HG02973 (cell line): ENCODE data around the gene RTL10.

Experiments used
- ATAC-seq: cut with Tn5 transposase; IDR thresholded peaks from one replicate; pipeline ENCODE4 v1.9.1; 2021; ENCODE audit warnings: moderate library complexity; ENCODE audit not compliant: unreplicated experiment

Gene RTL10

DNA sequence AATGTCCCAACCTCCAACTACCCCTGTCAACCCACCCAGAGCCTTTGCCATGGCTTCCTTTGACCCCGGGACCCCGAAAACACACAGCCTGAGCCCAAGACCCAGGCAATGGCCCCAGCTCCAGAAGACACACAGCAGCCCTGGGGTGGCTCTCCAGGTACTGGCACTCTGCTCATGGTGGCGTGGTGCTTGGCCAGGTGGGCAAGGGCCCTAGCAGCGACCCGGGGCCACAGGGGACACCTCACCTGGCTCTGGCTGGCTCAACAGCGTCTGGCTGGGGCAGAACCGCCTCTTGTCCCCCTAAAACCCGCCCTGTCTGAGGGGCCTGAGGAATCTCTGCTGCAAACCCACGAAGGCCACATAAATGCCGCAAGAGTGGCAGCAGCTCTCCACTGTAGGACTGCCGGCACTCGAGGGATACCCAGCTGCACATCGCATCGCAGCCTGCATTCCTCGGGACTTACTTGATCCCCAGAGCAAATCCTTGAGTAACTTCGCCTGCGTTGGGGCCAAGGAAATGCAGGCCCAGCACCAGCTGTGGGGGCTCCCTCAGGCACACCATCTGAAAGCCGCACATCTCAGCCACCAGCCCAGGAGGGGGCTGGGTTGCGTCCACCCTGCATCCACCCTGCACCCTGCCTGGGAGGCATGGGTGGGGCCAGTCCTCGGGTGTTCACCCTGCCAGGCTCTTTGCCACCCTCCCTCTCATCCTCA is 23.1 kb upstream of the RTL10 start:
- ATAC-seq: no peak

- ATAC-seq: no peak
Observed at GRCh38 chr22:19876941-19877625, 22.4 kb upstream of the RTL10 start.

GRCh38 chr22:19876314-19876940 is 21.8 kb upstream of the RTL10 start:
- no peak for ATAC-seq

DNA sequence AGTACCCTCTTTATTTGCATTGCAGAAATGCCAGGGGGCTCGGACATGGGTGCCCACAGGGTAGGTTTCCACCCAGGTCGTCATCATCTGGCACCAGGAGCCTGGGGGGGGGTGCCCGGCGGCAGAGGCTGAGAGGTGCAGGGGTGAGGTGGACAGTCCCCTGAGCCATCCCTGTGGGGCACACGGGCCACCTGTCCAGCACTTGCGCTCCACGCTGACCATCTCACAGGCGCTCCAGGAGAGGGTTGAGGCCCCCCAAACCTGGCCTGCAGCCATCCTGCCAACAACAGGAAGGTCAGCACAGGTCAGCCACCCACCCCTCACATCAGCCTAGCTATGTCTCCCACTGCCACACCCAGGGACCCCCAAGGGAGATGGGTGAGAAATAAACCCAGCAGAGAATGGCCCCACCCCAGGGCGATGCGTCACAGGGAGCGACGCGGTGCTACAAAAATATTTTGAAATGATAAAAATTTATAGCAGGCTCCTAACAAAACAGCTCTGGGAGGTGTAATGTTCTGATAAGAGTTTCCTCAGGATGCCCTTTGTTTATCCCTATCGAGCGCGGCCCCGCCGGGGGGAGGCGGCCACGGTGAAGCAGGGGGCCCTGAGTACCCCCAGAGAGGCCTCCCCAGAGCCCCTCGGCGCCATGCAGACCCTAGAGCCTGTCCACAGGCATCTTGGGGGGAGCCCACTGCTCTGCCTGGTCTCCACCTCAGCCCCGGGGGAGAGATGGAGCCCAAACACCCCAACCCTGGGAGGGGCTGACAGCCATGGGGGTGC is 21.0 kb upstream of the RTL10 start:
- no peak for ATAC-seq

- ATAC-seq: no peak
Observed at GRCh38 chr22:19875061-19875530, 20.4 kb upstream of the RTL10 start.

DNA sequence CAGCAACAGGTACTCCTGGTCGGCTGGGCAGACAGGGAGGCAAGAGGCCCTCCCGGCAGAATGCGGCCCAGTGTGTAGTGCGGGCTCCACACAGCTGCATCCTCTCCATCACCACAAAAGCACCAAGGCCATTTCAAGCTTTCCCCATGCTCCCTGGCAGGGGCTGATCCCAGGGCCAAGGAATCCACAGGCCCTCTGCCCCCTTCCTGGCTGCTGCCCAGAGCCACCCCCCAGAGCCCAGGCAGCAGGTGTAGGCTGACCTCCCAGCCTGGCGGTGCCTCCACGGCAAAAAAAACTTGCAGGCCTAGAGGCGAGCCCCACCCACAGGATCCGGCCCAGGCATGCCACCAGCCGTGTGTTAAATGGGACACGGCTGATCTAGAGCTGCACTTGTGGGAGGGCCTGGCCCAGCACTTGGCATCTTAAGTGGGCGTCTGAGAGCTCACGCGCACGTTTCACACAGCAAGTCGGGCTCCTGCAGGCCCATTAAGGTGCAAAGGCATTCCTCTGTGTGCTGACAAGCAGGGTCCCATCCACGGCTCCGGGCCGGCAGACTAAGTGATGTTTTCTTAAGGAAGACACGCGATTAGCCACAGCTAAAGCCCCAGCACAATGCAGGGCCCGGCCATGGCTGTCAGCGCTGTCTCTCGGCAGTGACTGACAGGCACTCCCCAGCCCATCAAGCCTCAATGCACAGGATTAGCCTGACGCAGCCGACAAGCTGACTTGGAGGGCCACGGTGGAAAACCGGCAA is 19.8 kb upstream of the RTL10 start:
- ATAC-seq: no peak

- ATAC-seq: no peak
Observed at GRCh38 chr22:19873960-19874306, 19.3 kb upstream of the RTL10 start.

- no peak for ATAC-seq
Observed at GRCh38 chr22:19873138-19873959, 18.7 kb upstream of the RTL10 start.

DNA sequence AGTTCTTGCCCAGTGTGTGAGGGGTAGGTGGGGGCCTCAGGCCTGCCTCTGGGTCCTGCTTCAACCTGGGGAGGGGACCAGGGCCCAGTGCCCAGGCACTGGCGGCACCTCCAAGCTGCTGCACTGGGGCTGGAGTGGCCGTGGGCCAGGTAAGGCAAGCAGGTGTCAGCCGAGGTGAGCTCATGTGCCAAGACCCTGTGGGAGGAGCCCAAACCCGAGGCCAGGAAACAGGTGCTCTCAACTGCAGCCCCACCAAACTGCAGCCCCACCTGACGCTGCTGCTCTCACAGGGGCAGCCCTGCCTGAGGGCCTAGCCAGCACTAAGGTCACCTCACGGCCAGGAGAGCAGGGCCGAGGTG is 18.1 kb upstream of the RTL10 start:
- ATAC-seq: no peak

DNA sequence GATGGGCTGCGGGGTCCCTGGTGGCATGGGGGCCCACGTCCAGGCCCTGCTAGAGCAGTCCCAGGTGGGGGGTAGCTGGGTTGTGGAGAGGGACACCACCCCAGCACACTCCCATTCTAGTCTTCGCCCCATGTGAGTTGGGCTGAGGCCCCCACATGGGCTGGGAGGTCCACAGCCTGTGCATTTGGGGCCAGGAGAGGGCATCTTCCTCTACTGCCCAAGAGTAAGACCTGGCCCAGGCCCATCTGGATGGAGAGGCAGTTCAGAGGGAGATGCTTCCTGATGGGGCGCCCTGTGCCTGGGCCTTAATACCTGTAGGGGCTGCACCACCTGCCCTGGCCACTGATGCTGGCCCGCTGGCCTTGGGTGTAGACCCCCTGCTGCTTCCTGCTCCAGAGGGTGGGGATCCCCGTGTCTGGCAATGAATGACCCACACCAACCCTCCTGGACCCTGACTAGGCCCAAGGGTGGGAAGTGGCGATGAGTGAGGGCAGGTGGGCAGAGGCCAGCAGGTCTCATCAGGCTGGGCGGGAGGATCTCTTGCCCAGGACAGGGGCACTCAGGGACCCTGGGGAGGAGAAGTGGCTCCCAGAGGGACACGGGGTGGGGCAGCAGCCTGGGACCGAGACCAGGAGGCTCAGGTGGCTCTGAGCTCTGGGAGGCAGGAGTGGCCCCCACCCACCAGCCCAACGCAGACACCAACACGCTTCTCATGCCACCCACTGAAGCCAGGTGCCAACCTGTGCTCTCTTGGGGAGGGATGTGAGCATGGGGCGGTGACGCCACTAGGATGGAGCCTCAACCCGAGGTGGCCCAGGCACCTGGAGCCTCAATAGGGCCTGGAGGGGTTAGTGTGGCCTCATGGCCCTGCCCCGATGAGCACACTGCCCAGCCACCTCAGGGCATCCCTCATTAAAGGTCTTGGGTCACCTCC is 17.4 kb upstream of the RTL10 start:
- ATAC-seq: no peak

- no peak for ATAC-seq
Observed at GRCh38 chr22:19871023-19871844, 16.6 kb upstream of the RTL10 start.

DNA sequence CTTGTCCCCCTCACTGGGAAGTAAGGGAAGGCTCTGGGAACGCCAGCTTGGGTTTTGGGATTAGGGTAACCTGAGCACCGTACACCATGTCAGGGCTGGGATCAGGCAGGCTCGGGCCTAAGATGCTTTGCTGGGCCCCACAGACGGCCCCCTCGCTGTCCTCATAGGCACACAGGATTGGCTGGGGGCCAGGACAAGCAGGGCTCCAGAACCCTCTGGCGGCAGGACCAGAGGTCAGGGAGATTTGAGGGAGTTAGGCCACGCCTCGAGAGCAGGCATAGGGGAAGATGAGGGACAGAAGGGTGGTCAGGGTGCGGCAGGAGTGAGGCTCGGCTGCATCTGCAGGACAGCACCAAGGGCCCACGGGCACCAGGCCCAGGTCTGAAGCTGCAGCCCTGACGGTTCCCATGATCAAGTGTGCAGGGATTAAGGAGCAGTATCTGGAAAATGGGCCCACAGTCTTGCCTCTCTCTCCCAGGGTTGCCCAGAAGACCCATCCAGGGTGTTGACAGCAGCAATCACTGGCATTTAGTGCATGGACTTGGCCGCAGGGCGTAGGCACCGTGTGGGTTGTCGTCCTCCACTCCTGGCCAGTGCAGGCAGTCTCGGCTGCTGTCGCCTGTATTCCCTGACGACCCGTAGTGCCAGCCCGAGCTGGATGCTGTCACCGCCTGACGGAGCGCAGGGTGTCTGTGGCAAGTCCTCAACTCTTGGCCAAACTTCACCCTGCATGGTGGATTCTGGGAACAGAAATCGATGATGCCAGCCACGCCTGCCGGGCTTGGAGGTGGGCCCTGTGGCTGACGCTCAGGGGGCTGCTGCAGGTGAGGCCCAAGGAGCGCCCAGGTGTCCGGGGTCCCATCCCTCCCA is 15.7 kb upstream of the RTL10 start:
- no peak for ATAC-seq

DNA sequence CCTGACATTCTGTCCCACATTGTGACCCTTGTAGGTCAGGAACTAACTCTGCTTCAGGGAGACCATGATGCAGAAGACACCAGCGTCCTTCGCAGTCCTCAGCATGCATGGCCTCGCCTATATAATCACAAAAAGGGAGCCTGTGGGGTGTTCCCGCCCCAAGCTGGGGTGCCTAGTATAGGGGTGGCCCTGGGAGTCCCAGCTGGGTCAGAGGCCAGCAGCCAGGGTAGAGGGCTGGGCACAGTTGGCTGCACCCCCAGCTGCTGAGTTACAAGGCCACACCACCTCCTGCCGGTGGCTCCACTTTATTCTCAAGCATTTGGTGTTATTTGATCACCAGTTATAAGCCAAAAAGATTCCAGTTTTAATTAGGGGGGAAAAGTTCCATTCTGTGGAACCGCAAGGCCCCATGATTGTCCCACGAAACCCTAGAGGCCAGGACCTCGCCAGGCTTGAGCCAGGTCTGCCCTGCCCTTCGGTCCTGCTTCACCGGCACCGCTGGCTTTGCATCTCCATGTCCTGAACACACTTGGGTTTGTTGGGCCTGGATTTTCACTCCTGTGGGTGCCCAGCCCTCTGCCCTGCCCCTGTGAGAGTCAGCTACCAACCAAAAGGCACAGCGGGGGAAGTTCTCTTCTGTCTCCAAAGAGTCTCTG is 15.0 kb upstream of the RTL10 start:
- no peak for ATAC-seq

GRCh38 chr22:19868773-19869471 is 14.2 kb upstream of the RTL10 start:
- ATAC-seq: no peak

- no peak for ATAC-seq
Observed at GRCh38 chr22:19868333-19868732, 13.7 kb upstream of the RTL10 start.

- ATAC-seq: no peak
Observed at GRCh38 chr22:19867617-19868016, 12.9 kb upstream of the RTL10 start.
